PC-9 (cell line): Measurements from ENCODE around the gene TRIM66. TPM values are rescaled to one million over a fixed set of nuclear protein-coding genes. Genes with fewer than 3 reads are reported as not detected.

Source experiments
- BruUV-seq: library from RNA; stranded (reverse); fragments of 400-500 nt; replicated peaks from 2 replicates; lab custom pipeline; 2021; lab: Mats Ljungman, UMichigan
- CTCF ChIA-PET: fragments of 300-600 bp; sonication (Branson Sonifier 250); formaldehyde crosslinking; loops from one replicate; lab custom pipeline; 2022; ENCODE audit warnings: antibody characterized with exemption; lab: Charles Lee
- POLR2A ChIA-PET: fragments of 300-600 bp; sonication (Branson Sonifier 250); formaldehyde crosslinking; loops from one replicate; lab custom pipeline; 2022; ENCODE audit warnings: antibody characterized with exemption; ENCODE audit not compliant: unreplicated experiment; lab: Charles Lee
- DNase-seq, 2 experiments: peaks; one replicate each; pipeline versions ENCODE4 v3.0.0 to v3.0.0-alpha.2; 2015 to 2022; ENCODE audit warnings: mixed read lengths in 1 of 2
- H2AFZ ChIP-seq: fragments of 200-600 bp; sonication (generic); 2 replicates; pipeline ENCODE4 v1.8.1; 2017; ENCODE audit warnings: antibody characterized with exemption
- H3F3A ChIP-seq: fragments of 200-600 bp; sonication (generic); 2 replicates; pipeline ENCODE4 v1.8.1; 2017; ENCODE audit warnings: antibody characterized with exemption, mild to moderate bottlenecking, low read depth; ENCODE audit not compliant: insufficient read depth
- H3K27ac ChIP-seq: fragments of 200-600 bp; sonication (generic); 2 replicates; pipeline ENCODE4 v1.6.1; 2016; ENCODE audit warnings: mixed run types
- H3K27me3 ChIP-seq: fragments of 200-600 bp; sonication (generic); 2 replicates; pipeline ENCODE4 v1.6.1; 2016; ENCODE audit warnings: low read depth, mixed run types; ENCODE audit not compliant: insufficient read depth
- H3K36me3 ChIP-seq: fragments of 200-600 bp; sonication (generic); 2 replicates; pipeline ENCODE4 v1.6.1; 2016; ENCODE audit warnings: low read depth, mixed run types
- H3K4me1 ChIP-seq: fragments of 200-600 bp; sonication (generic); replicated peaks from 2 replicates; pipeline ENCODE4 v1.6.1; 2016; ENCODE audit warnings: mixed run types; ENCODE audit not compliant: insufficient read depth
- H3K4me2 ChIP-seq: fragments of 200-600 bp; sonication (generic); 2 replicates; pipeline ENCODE4 v1.6.1; 2017; ENCODE audit warnings: mixed run types
- H3K4me3 ChIP-seq: fragments of 200-600 bp; sonication (generic); 2 replicates; pipeline ENCODE4 v1.6.1; 2016; ENCODE audit warnings: mixed run types
- H3K79me2 ChIP-seq: fragments of 200-600 bp; sonication (generic); 2 replicates; pipeline ENCODE4 v1.6.1; 2017; ENCODE audit warnings: low read depth, mixed run types
- H3K9me2 ChIP-seq: fragments of 200-600 bp; sonication (generic); 2 replicates; pipeline ENCODE4 v1.8.1; 2017; ENCODE audit warnings: mild to moderate bottlenecking; ENCODE audit not compliant: insufficient read depth
- H3K9me3 ChIP-seq: fragments of 200-600 bp; sonication (generic); 2 replicates; pipeline ENCODE4 v1.8.1; 2016; ENCODE audit warnings: low read depth; ENCODE audit not compliant: insufficient read depth
- H4K20me1 ChIP-seq: fragments of 200-600 bp; sonication (generic); 2 replicates; pipeline ENCODE4 v1.8.1; 2017; ENCODE audit not compliant: insufficient read depth
- EZH2 ChIP-seq: fragments of 200-600 bp; sonication (generic); IDR thresholded peaks from 2 replicates; pipeline ENCODE4 v1.8.0; 2017; ENCODE audit warnings: antibody characterized with exemption, low read depth
- intact Hi-C: fragments of 100-400 bp; cut with micrococcal nuclease; formaldehyde crosslinking; loops from one replicate; pipeline ENCODE4 v1.10.0; 2022; ENCODE audit not compliant: unreplicated experiment
- total RNA-seq: library from RNA; stranded (reverse); gene quantifications from 2 replicates; pipeline ENCODE4 v1.2.3, GENCODE V29; 2021
- TF ChIP-seq, protein P1 (sequence below): fragments of 200-600 bp; sonication (generic); conservative IDR thresholded peaks from 2 replicates; pipeline ENCODE4 v1.6.1; 2017; ENCODE audit warnings: mixed run types, antibody characterized with exemption, mild to moderate bottlenecking, moderate library complexity

Gene TRIM66
- total RNA-seq, 1 experiment from 2014 or later = 17.0 TPM

DNA sequence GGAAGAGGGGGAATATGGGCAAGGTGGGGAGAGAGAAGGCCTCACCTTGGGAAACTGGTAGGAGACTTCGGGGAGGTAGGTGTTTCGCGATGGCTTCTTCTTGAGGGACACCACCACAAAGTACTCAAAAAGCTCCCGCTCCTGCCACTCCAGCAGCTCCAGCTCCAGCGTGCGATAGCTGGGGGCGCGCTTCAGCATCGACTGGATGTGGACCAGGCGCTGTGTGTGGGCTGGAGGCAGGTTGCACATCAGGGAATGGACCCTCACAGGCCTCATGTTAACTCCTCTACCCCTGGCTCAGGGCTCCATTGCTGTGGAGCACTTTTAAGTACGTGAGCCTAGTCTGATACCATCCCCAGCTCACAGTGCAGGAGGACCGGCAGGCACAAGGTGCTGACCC, 30.0 kb upstream of the TRIM66 start:
- H3K9me2 ChIP-seq = no peaks in the 10 kb centered on the region
- ChIA-PET CTCF (no interaction called here), POLR2A (no interaction called here)
- no peak overlapping the region for H3K27ac ChIP-seq
- no peak overlapping the region for H3K4me2 ChIP-seq
- peaks cover 5% of the 10 kb centered on the region; the same call in 1 of the 2 replicates for H3F3A ChIP-seq
- intact Hi-C loops = no loop called here
- no peak overlapping the region for H3K4me3 ChIP-seq
- no peaks in the 10 kb centered on the region for H3K9me3 ChIP-seq
- no peaks in the 10 kb centered on the region for H4K20me1 ChIP-seq
- no peaks in the 10 kb centered on the region for H3K79me2 ChIP-seq
- no peak for TF ChIP-seq EZH2
- TF ChIP-seq, protein P1, sequence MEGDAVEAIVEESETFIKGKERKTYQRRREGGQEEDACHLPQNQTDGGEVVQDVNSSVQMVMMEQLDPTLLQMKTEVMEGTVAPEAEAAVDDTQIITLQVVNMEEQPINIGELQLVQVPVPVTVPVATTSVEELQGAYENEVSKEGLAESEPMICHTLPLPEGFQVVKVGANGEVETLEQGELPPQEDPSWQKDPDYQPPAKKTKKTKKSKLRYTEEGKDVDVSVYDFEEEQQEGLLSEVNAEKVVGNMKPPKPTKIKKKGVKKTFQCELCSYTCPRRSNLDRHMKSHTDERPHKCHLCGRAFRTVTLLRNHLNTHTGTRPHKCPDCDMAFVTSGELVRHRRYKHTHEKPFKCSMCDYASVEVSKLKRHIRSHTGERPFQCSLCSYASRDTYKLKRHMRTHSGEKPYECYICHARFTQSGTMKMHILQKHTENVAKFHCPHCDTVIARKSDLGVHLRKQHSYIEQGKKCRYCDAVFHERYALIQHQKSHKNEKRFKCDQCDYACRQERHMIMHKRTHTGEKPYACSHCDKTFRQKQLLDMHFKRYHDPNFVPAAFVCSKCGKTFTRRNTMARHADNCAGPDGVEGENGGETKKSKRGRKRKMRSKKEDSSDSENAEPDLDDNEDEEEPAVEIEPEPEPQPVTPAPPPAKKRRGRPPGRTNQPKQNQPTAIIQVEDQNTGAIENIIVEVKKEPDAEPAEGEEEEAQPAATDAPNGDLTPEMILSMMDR = no peak
- no TSS peak for BruUV-seq
- no peak for DNase-seq
- no peaks in the 10 kb centered on the region for H3K36me3 ChIP-seq
- no peak overlapping the region for H2AFZ ChIP-seq
- H3K4me1 ChIP-seq = peaks cover 12% of the 10 kb centered on the region
- no peaks in the 10 kb centered on the region for H3K27me3 ChIP-seq

DNA sequence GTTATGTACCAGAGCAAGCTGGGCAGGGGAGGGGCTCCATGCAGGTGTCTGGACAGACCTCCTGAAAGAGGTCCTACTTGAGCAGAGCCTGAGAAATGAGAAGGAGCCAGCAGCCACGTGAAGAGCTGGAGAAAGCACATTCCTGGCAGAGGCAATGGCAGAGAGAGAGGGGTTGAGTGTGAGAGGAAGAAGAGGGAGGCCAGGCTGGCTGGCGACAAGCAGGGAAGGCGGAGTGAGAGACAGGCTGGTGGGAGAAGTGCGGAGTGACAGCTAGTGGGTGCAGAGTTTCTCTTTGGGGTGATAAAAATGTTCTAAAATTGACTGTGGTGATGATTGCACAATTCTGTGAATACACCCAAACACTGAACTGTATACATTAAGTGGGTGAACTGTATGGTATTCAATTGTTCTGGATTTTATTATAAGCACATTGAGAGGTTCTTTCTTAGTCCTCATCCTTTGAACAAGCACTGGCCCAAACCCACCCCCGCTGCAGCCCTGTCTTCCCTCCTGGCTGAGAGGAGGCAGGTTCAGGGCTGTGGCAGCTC, 29.5 kb upstream of the TRIM66 start:
- Histone ChIP-seq H3K4me1 (peaks cover 6% of the 10 kb centered on the region), H3K36me3 (no peaks in the 10 kb centered on the region), H3K27me3 (no peaks in the 10 kb centered on the region), H3K4me2 (no peak overlapping the region), H3K9me2 (no peaks in the 10 kb centered on the region), H2AFZ (no peak overlapping the region), H3F3A (no peaks in the 10 kb centered on the region; the same call in 1 of the 2 replicates), H4K20me1 (no peaks in the 10 kb centered on the region), H3K4me3 (no peak overlapping the region), H3K27ac (no peak overlapping the region), H3K79me2 (no peaks in the 10 kb centered on the region), H3K9me3 (no peaks in the 10 kb centered on the region)
- TF ChIP-seq, protein P1 = no peak
- TF ChIP-seq EZH2 = no peak
- POLR2A ChIA-PET = interaction anchor here (0.6 kb wide), 1 partner anchor 24 kb away, joined by 3 read pairs; no protein-coding TSS in a partner anchor
- CTCF ChIA-PET = no interaction called here
- intact Hi-C loops = no loop called here
- BruUV-seq = no TSS peak
- no peak for DNase-seq

DNA sequence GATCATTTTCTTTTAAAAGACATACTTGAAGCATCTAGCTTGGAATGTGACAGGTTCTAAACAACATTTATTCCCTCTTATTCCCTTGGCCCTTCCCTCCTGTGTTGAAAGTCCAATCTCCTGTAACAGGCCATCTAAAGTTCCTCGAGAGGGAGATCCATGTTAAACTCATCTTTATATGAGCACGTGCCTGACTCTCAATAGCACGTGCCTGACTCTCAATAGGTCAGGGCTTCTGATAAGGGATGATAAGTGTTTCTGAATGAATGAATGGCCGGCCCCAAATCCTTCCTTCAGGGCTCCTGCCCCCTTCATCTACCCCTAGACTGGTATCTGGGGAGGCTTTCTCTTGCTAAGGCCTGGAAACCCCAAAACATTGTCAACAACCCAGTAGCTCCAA, 27.3 kb upstream of the TRIM66 start:
- Histone ChIP-seq H2AFZ (no peak overlapping the region), H3K36me3 (no peaks in the 10 kb centered on the region), H3F3A (no peaks in the 10 kb centered on the region), H3K4me1 (no peaks in the 10 kb centered on the region), H3K27me3 (no peaks in the 10 kb centered on the region), H3K9me2 (no peaks in the 10 kb centered on the region), H3K4me3 (no peak overlapping the region), H4K20me1 (no peaks in the 10 kb centered on the region), H3K4me2 (no peak overlapping the region), H3K27ac (no peak overlapping the region), H3K9me3 (no peaks in the 10 kb centered on the region), H3K79me2 (no peaks in the 10 kb centered on the region)
- TF ChIP-seq, protein P1 = no peak
- TF ChIP-seq EZH2 = no peak
- CTCF ChIA-PET = no interaction called here
- BruUV-seq = no TSS peak
- intact Hi-C loops = no loop called here
- POLR2A ChIA-PET = no interaction called here
- no peak for DNase-seq
